GM18502 (cell line): ENCODE results near the gene SCCPDH.

Source experiments
- ATAC-seq: cut with Tn5 transposase; IDR thresholded peaks from one replicate; pipeline ENCODE4 v1.9.1; 2021; ENCODE audit warnings: mild to moderate bottlenecking; ENCODE audit not compliant: unreplicated experiment, poor library complexity

The SCCPDH gene

DNA sequence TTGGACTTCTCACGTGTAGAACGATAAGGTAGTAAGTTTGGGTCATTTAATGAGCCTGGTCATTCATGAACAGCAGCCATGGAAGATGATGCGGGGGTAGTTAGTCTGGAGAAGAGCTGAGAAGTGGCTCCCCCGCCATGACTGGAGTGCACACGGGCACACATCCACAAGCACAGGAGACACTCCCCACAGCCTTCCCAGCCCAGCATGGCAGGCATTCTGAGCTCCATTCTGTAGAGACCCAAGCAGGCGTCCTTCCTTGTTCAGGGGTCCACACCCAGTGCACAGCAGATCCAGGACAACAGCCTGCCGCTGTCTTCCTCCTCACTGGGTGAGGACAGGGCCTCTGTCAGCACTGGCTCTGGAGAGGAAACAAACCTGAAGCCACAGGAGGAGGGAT lies 57.0 kb downstream of the SCCPDH start:
- ATAC-seq = no peak

DNA sequence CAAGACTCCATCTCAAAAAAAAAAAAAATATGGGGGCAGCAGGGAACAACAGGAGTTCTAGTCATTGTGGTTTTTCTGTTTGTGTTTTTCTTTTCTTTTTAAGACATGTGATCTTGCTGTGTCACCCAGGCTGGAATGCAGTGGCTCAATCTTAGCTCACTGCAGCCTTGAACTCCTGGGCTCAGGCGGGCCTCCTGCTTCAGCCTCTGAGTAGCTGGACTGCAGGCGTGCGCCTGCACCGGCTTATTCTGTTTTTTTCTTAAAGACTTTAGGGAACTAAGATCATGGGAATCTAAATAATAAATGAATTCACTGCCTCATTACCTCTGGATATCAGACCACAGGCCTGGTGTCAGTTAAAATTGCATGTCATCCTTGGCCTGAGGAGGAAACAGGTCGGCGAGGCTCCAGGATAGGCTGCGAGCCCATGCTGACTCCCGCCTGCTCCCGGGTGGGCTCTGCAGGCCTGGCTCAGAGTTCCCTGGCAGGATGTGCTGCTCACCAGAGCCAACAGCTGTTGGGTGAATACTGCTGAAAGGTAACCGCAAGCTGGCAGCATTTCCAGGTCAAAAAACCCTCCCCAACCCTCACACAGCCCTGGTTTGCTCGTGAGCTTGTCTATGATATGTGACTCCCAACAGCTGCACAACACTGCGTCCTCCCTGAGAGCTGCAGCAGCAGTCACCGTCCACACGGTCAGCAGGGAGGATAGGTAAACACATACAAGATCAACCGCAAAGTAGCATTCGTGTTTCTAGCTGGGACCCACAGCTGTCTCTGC lies 58.1 kb downstream of the SCCPDH start:
- no peak for ATAC-seq

- ATAC-seq = peak; percentile 62
Observed at GRCh38 chr1:246784621-246785493, 60.6 kb downstream of the SCCPDH start.

GRCh38 chr1:246785494-246786111 lies 61.4 kb downstream of the SCCPDH start:
- no peak for ATAC-seq

GRCh38 chr1:246786606-246787238 lies 62.5 kb downstream of the SCCPDH start:
- ATAC-seq = no peak

- ATAC-seq = no peak
Observed at GRCh38 chr1:246787781-246788513, 63.7 kb downstream of the SCCPDH start.

GRCh38 chr1:246788895-246789338 lies 64.7 kb downstream of the SCCPDH start:
- no peak for ATAC-seq

GRCh38 chr1:246789454-246790339 lies 65.5 kb downstream of the SCCPDH start:
- ATAC-seq = no peak

GRCh38 chr1:246790364-246790763 lies 66.2 kb downstream of the SCCPDH start:
- no peak for ATAC-seq

- no peak for ATAC-seq
Observed at GRCh38 chr1:246790833-246791232, 66.6 kb downstream of the SCCPDH start.

- ATAC-seq = no peak
Observed at GRCh38 chr1:246791303-246791918, 67.2 kb downstream of the SCCPDH start.

DNA sequence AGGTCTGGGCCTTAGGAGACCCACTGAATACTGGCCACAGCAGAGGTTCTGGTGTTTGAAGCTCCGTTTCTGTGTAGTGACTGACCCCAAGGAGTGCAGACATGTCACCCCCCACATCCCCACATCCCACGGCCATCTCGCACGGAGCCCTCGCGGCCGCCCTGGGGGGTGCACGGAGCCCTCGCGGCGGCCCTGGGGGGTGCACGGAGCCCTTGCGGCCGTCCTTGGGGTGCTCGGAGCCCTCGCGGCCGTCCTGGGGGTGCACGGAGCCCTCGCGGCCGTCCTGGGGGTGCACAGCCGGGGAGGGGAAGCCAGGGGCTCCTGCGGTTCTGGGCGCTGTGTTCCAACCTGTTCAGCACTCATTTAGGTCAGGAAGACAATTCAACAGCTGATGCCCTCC lies 68.4 kb downstream of the SCCPDH start:
- no peak for ATAC-seq

- ATAC-seq = no peak
Observed at GRCh38 chr1:246793356-246793896, 69.2 kb downstream of the SCCPDH start.

GRCh38 chr1:246794048-246794827 lies 70.0 kb downstream of the SCCPDH start:
- no peak for ATAC-seq

GRCh38 chr1:246794828-246795671 lies 70.8 kb downstream of the SCCPDH start:
- no peak for ATAC-seq

DNA sequence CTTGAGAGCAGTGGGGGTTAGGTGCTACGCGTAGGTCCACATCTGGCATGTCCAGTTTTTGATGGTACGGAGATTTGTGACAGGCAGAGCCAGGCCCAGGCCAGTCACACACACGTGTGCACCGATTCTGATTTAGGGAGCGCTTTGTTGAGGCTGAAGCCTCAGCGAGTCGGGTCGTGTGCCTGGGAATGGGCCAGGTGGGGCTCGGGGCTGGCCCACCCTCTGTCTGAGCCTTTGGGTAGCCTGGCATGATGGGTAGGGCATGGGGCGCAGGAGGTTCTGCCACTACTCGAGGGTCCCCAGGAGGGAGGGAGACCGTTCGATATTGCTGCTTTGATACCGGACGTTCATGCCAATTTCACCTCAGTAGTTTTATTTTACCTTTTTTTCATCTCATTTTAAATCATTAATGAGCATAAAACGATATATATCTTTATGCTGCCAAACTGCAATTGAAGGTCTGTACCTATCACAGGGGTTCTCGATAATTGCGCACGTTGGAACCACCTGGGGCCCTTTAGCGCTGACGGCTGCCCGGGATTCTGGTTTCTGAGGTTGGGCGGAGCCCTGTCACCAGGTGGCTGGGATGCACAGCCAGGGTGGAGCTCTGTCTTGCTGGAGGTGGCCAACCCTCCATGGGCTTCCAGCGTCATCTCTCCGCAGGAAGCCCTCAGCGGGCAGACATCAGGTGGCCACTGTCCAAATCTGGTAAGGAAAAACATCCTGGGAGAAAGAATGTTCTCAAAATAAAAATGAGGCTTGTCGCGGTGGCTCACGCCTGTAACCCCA lies 71.9 kb downstream of the SCCPDH start:
- no peak for ATAC-seq
